ENCODE data around the gene RPL10A.
A peak's percentile ranks its signal among the peaks of the same experiment; 100 is the strongest.
"Not testable (repeated sequence)": the region's sequence is repeated elsewhere in the genome, so short reads cannot be mapped to it uniquely, and the experiment has no call there.

Gene RPL10A

DNA sequence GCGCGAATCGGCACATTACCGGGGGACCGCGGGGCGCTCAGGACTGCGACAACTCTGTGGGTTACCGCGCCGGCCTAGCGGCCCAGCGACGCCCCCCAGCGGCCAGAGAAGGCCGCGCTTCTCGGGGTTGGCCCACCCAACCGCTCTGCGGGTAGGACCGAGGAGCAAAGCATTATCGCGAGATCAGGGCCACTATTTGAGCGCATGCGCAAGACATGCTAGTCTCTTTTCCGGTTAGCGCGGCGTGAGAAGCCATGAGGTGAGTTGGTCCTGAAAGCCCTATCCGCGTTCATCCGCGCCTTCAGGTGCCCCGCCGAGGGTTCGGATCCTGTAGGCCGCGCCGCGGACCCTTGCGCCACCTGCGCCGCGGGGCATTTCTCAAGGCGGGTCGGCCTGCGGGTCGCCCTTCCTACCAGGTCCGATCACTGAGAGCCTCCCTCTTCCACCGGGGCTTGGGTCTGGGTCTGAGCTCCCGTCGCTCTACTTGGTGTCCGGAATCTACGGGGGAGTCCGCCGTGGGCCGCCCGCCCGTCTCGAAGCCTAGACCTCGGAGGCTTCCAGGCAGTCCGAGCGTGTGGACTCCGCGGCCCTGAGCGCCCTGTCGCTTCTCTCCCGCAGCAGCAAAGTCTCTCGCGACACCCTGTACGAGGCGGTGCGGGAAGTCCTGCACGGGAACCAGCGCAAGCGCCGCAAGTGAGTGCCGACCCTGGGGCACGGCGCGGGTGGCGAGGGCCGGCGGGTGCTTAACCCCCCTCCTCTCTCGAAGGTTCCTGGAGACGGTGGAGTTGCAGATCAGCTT, at the start of gene RPL10A:
TSS of gene RPL10A (plus strand) at position 221 of the 799 bp plus-strand sequence. CDS start at position 255, 34 bp downstream.
- H3K27me3 ChIP-seq (ENCODE audit: control insufficient read depth, insufficient read depth, low read length), result peaks cover 4% of the 10 kb centered on the region
- peak within 1 kb of the TSS; percentile 99 for H3K9ac ChIP-seq (ENCODE audit: low read depth, low read length)
- H3K36me3 ChIP-seq (ENCODE audit: control insufficient read depth, insufficient read depth, low read length), result peaks cover 47% of the 10 kb centered on the region

GRCh38 chr6:35419417-35419816, 48.8 kb upstream of the RPL10A start:
- Histone ChIP-seq H3K9ac (ENCODE audit: low read depth, low read length) (no peak overlapping the region), H3K9me3 (ENCODE audit: control insufficient read depth, insufficient read depth, low read length) (no peaks in the 10 kb centered on the region), H3K4me3 (ENCODE audit: low read depth, low read length) (no peak overlapping the region), H3K36me3 (ENCODE audit: control insufficient read depth, insufficient read depth, low read length) (peaks cover 13% of the 10 kb centered on the region), H3K27me3 (ENCODE audit: control insufficient read depth, insufficient read depth, low read length) (no peaks in the 10 kb centered on the region), H3K4me1 (ENCODE audit: control insufficient read depth, insufficient read depth, low read length) (peaks cover 2% of the 10 kb centered on the region)

More for the DNA sequence above, at the start of gene RPL10A:
- Histone ChIP-seq H3K9me3 (ENCODE audit: control insufficient read depth, insufficient read depth, low read length) (no peaks in the 10 kb centered on the region), H3K4me3 (ENCODE audit: low read depth, low read length) (peak within 1 kb of the TSS; percentile 97), H3K4me1 (ENCODE audit: control insufficient read depth, insufficient read depth, low read length) (peaks cover 18% of the 10 kb centered on the region)

DNA sequence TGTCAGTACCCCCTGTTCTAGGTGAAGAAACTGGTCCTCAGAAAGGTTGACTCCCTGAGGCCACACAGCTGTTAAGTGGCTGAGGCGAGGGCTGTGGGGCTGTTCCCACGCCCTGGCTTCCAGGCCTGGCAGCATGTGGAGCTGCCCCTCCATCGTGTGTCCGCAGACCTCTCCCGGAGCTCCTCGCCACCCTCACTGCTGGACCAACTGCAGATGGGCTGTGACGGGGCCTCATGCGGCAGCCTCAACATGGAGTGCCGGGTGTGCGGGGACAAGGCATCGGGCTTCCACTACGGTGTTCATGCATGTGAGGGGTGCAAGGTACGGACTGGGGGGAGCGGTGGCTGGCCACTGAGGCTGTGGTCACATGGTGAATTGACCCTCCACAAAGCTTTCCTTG, 48.2 kb upstream of the RPL10A start:
- H3K4me1 ChIP-seq (ENCODE audit: control insufficient read depth, insufficient read depth, low read length), result peaks cover 2% of the 10 kb centered on the region
- H3K27me3 ChIP-seq (ENCODE audit: control insufficient read depth, insufficient read depth, low read length), result no peaks in the 10 kb centered on the region
- H3K9me3 ChIP-seq (ENCODE audit: control insufficient read depth, insufficient read depth, low read length), result no peaks in the 10 kb centered on the region
- no peak overlapping the region for H3K4me3 ChIP-seq (ENCODE audit: low read depth, low read length)
- no peak overlapping the region for H3K9ac ChIP-seq (ENCODE audit: low read depth, low read length)
- peaks cover 17% of the 10 kb centered on the region for H3K36me3 ChIP-seq (ENCODE audit: control insufficient read depth, insufficient read depth, low read length)

- no peak overlapping the region for H3K9ac ChIP-seq (ENCODE audit: low read depth, low read length)
- H3K4me1 ChIP-seq (ENCODE audit: control insufficient read depth, insufficient read depth, low read length), result peaks cover 4% of the 10 kb centered on the region
- H3K9me3 ChIP-seq (ENCODE audit: control insufficient read depth, insufficient read depth, low read length), result peaks cover 3% of the 10 kb centered on the region
- peaks cover 16% of the 10 kb centered on the region for H3K36me3 ChIP-seq (ENCODE audit: control insufficient read depth, insufficient read depth, low read length)
- no peak overlapping the region for H3K4me3 ChIP-seq (ENCODE audit: low read depth, low read length)
- H3K27me3 ChIP-seq (ENCODE audit: control insufficient read depth, insufficient read depth, low read length), result no peaks in the 10 kb centered on the region
Observed at GRCh38 chr6:35425284-35425683, 42.9 kb upstream of the RPL10A start.

GRCh38 chr6:35426074-35426473, 42.1 kb upstream of the RPL10A start:
- H3K27me3 ChIP-seq (ENCODE audit: control insufficient read depth, insufficient read depth, low read length), result no peaks in the 10 kb centered on the region
- H3K36me3 ChIP-seq (ENCODE audit: control insufficient read depth, insufficient read depth, low read length), result peaks cover 15% of the 10 kb centered on the region
- H3K9me3 ChIP-seq (ENCODE audit: control insufficient read depth, insufficient read depth, low read length), result peaks cover 3% of the 10 kb centered on the region
- H3K9ac ChIP-seq (ENCODE audit: low read depth, low read length), result no peak overlapping the region
- H3K4me1 ChIP-seq (ENCODE audit: control insufficient read depth, insufficient read depth, low read length), result peaks cover 4% of the 10 kb centered on the region
- H3K4me3 ChIP-seq (ENCODE audit: low read depth, low read length), result no peak overlapping the region

DNA sequence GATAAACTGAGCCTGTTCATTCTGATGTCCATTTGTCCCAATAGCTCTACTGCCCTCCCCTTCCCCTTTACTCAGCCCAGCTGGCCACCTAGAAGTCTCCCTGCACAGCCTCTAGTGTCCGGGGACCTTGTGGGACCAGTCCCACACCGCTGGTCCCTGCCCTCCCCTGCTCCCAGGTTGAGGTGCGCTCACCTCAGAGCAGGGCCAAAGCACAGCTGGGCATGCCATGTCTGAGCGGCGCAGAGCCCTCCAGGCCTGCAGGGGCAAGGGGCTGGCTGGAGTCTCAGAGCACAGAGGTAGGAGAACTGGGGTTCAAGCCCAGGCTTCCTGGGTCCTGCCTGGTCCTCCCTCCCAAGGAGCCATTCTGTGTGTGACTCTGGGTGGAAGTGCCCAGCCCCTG, 40.8 kb upstream of the RPL10A start:
- Histone ChIP-seq H3K4me1 (ENCODE audit: control insufficient read depth, insufficient read depth, low read length) (peaks cover 4% of the 10 kb centered on the region), H3K9ac (ENCODE audit: low read depth, low read length) (no peak overlapping the region), H3K36me3 (ENCODE audit: control insufficient read depth, insufficient read depth, low read length) (peaks cover 15% of the 10 kb centered on the region), H3K4me3 (ENCODE audit: low read depth, low read length) (no peak overlapping the region), H3K9me3 (ENCODE audit: control insufficient read depth, insufficient read depth, low read length) (peaks cover 3% of the 10 kb centered on the region), H3K27me3 (ENCODE audit: control insufficient read depth, insufficient read depth, low read length) (no peaks in the 10 kb centered on the region)

DNA sequence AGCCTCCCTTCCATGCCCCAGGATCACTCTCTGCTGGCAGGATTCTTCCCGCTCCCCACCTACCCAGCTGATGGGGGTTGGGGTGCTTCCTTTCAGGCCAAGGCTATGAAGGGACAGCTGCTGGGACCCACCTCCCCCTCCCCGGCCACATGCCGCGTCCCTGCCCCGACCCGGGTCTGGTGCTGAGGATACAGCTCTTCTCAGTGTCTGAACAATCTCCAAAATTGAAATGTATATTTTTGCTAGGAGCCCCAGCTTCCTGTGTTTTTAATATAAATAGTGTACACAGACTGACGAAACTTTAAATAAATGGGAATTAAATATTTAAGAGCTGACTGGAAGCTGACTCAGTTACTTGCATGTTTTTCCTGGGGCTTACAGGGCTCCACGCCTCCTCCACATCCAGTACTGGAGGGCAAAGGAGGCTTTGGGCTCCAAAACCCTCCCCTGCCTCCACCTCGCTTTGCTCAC, 40.3 kb upstream of the RPL10A start:
- Histone ChIP-seq H3K4me3 (ENCODE audit: low read depth, low read length) (no peak overlapping the region), H3K9ac (ENCODE audit: low read depth, low read length) (no peak overlapping the region), H3K27me3 (ENCODE audit: control insufficient read depth, insufficient read depth, low read length) (no peaks in the 10 kb centered on the region), H3K4me1 (ENCODE audit: control insufficient read depth, insufficient read depth, low read length) (peaks cover 4% of the 10 kb centered on the region), H3K36me3 (ENCODE audit: control insufficient read depth, insufficient read depth, low read length) (peaks cover 15% of the 10 kb centered on the region), H3K9me3 (ENCODE audit: control insufficient read depth, insufficient read depth, low read length) (peaks cover 3% of the 10 kb centered on the region)

DNA sequence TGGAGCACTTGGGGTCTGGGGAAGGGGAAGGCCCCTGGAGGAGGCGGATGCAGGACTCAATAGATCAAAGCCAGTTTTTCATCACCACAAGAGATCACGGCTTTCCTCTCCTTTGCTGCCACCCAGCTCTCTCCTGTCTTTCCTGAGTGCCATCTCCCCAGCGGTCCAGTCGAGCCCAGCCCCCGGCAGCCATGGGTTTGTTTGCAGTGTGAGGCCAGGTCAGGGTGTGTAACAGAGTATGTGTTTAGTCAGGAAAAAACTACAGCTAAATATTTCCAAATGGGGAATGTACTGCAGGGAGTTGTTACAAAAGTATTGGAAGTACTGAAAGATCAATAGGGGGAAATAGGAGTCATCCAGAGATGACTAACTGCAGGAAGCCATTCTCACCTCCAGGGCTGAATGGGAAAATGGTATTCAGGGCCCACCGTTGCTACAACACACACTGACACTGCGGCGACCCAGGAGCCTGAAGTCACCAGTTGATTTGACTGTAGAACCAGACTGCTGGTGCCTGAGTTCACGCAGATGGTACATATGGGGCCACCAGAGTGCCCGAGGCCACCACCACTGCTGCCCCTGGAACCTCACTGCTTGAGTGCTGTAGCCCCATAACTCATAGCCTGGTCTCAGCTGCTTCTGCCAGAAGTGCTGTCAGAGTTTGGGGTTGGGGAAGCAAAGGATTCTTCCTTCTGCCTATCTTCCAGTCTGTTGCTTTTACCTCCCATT, 39.6 kb upstream of the RPL10A start:
- Histone ChIP-seq H3K4me3 (ENCODE audit: low read depth, low read length) (no peak overlapping the region), H3K27me3 (ENCODE audit: control insufficient read depth, insufficient read depth, low read length) (no peaks in the 10 kb centered on the region), H3K4me1 (ENCODE audit: control insufficient read depth, insufficient read depth, low read length) (peaks cover 4% of the 10 kb centered on the region), H3K9ac (ENCODE audit: low read depth, low read length) (no peak overlapping the region), H3K9me3 (ENCODE audit: control insufficient read depth, insufficient read depth, low read length) (peaks cover 3% of the 10 kb centered on the region), H3K36me3 (ENCODE audit: control insufficient read depth, insufficient read depth, low read length) (peaks cover 15% of the 10 kb centered on the region)

DNA sequence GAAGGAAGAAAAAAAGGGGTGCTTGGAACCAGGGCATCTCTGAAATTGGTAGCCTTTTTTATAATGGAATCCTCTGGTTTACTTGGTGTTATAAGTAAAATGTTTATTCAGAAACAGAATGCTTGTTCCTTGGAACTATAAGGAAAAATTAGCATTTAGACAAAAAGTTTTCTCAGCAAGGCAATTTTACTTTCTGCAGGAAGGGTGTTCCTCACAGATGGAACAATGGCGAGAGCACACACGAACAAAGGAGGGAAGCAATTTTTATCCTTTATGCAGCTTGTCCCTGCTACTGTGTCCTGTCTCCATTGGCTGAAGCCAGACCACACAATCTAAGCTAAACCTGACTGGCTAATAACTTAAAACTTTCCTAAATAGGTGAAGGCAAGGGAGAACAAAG, 38.7 kb upstream of the RPL10A start:
- Histone ChIP-seq H3K27me3 (ENCODE audit: control insufficient read depth, insufficient read depth, low read length) (no peaks in the 10 kb centered on the region), H3K9ac (ENCODE audit: low read depth, low read length) (no peak overlapping the region), H3K4me3 (ENCODE audit: low read depth, low read length) (no peak overlapping the region), H3K9me3 (ENCODE audit: control insufficient read depth, insufficient read depth, low read length) (peaks cover 3% of the 10 kb centered on the region), H3K36me3 (ENCODE audit: control insufficient read depth, insufficient read depth, low read length) (peaks cover 9% of the 10 kb centered on the region), H3K4me1 (ENCODE audit: control insufficient read depth, insufficient read depth, low read length) (peaks cover 4% of the 10 kb centered on the region)

DNA sequence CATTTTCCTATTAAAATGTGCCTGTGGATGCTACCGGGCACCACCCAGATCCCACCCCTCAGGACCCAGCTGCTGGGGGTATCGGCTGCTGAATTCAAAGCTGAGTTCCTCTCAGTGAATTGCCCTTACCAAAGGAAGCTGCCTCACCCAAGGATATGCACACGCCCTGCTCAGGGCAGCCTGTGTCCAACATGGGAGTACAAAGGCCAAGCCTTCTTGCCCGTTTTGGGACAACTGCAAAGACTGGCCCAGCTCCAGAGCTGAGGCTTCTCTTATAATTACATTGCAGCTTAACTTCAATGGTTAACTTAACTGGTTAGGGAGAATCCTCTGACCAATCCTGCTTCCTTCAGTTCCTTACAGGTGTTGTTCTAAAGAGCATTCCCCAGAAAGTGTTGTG, 35.9 kb upstream of the RPL10A start:
- H3K9ac ChIP-seq (ENCODE audit: low read depth, low read length), result no peak overlapping the region
- no peak overlapping the region for H3K4me3 ChIP-seq (ENCODE audit: low read depth, low read length)
- peaks cover 3% of the 10 kb centered on the region for H3K9me3 ChIP-seq (ENCODE audit: control insufficient read depth, insufficient read depth, low read length)
- H3K4me1 ChIP-seq (ENCODE audit: control insufficient read depth, insufficient read depth, low read length), result peaks cover 4% of the 10 kb centered on the region
- peaks cover 2% of the 10 kb centered on the region for H3K36me3 ChIP-seq (ENCODE audit: control insufficient read depth, insufficient read depth, low read length)
- H3K27me3 ChIP-seq (ENCODE audit: control insufficient read depth, insufficient read depth, low read length), result no peaks in the 10 kb centered on the region

DNA sequence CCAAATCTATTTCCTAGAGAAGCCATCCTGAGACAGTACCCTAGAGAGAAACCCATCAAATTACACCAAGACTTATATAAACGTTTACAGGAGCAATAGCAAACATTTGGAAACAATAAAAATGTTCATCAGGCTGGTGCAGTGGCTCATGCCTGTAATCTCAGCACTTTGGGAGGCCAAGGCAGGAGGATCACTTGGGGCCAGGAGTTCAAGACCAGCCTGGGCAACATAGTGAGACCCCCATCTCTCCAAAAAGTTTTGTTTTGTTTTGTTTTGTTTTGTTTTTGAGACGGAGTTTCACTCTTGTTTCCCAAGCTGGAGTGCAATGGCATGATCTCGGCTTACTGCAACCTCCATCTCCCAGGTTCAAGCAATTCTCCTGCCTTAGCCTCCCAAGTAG, 35.5 kb upstream of the RPL10A start:
- not testable (repeated sequence) for H3K9me3 ChIP-seq (ENCODE audit: control insufficient read depth, insufficient read depth, low read length); H3K4me1 ChIP-seq (ENCODE audit: control insufficient read depth, insufficient read depth, low read length); H3K4me3 ChIP-seq (ENCODE audit: low read depth, low read length); H3K36me3 ChIP-seq (ENCODE audit: control insufficient read depth, insufficient read depth, low read length); H3K27me3 ChIP-seq (ENCODE audit: control insufficient read depth, insufficient read depth, low read length); H3K9ac ChIP-seq (ENCODE audit: low read depth, low read length)
